ENCODE results near the gene EVI2A.
"Not testable (repeated sequence)": the region's sequence is repeated elsewhere in the genome, so short reads cannot be mapped to it uniquely, and the experiment has no call there.

EVI2A gene

DNA sequence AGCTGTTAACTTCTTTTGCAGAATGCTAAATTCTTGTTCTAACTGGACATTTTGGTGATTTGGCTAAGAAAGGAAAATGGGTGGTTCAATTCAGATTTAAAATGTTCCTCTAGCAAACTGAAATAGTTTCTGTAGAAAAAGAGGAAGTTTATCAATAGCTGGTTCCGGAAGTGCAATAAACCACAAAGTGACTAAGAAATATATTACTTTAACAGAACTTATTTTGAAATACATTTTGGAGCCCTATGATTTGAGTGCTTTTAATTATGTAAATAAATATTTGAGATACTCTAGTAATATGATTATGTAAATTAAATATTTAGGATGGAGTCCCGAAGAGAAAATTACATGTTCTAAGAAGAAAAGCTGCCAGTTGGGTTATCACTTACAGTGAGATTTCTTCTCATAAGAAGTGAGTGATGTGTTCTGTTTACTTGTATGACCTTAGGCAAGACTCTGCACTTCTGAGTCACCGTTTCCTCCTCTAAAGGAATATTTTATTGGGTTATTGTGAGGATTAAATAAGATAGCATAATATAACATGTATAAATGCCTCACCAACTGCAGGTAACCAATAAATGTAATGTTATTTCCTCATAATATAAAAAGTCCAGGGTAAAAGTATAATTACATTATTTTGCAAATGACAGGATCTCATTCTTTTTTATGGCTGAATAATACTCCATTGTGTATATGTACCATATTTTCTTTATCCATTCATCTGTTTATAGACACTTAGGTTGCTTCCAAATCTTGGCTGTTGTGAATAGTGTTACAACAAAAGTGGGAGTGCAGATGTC lies 7.2 kb downstream of the EVI2A start, which contains the start of gene EVI2B:
Gene EVI2B (minus strand): TSS at position 73 of the 800 bp plus-strand sequence. CDS start 8,445 bp downstream, outside the sequence.
- H3K4me3 ChIP-seq (ENCODE audit: low read depth, low read length) = no peak within 1 kb of the TSS

DNA sequence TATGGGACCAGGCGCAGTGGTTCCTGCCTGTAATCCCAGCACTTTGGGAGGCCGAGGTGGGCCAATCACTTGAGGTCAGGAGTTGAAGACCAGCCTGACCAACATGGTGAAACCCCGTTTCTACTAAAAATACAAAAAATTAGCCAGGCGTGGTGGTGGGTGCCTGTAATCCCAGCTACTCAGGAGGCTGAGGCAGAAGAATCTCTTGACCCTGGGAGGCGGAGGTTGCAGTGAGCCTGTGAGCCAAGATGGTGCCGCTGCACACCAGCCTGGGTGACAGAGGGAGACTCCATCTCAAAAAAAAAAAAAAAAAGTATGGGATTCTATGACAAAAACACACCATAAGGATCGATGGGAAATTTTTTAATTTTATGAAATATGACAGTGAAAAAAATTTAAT lies 9.2 kb downstream of the EVI2A start:
- H3K4me3 ChIP-seq (ENCODE audit: low read depth, low read length) = not testable (repeated sequence)

DNA sequence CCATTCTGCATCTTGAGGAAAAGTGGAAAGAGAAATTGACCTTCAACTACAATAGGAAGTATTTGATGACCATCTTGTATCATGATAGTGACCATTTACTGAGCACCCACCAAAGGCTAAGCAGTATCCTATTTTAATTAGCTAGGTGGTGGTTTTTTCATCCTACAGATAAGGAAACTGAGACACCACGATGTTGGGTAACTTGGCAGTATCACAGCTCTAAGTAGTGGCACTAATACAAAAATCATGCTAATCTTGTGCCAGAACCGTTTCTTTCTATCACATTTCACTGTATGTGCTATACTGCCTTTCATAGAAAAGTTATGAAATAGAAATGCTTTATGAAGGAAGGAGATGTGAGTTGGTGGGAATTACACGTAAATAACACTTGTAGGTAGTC lies 9.9 kb downstream of the EVI2A start:
- no peak overlapping the region for H3K4me3 ChIP-seq (ENCODE audit: low read depth, low read length)

DNA sequence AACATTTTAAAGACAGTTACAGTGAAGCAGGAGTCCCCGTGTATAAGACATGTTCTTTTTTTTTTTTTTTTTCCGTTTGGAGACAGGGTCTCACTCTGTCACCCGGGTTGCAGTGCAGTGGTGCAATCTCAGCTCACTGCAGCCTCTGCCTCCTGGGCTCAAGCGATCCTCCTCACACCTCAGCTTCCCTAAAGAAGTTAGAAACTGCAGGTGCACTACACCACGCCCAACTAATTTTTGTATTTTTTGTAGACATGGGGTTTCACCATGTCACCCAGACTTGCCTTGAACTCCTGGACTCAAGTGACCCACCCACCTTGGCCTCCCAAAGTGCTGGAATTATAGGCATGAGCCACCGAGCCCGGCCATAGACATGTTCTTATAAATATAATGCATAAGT lies 10.5 kb downstream of the EVI2A start:
- no peak overlapping the region for H3K4me3 ChIP-seq (ENCODE audit: low read depth, low read length)

DNA sequence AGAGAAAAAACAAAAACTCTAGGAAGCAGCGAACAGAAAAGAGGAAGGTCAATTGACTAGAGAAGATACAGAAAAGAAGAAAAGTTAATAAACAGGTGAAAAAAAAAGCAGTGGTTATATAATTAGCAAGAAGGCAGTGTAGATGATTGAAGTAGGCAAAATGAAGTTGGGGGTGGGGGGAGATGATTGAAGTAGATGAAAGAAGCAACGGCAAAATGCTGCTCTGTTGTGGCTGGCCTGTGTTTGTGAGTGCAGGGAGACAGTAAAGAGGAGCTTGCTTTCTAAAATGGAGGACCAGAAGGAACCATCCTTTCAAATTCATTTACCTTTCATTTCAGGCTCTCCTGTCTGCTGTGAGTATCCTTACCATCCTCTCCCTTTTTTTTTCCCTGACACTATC lies 11.2 kb downstream of the EVI2A start:
- no peak overlapping the region for H3K4me3 ChIP-seq (ENCODE audit: low read depth, low read length)

DNA sequence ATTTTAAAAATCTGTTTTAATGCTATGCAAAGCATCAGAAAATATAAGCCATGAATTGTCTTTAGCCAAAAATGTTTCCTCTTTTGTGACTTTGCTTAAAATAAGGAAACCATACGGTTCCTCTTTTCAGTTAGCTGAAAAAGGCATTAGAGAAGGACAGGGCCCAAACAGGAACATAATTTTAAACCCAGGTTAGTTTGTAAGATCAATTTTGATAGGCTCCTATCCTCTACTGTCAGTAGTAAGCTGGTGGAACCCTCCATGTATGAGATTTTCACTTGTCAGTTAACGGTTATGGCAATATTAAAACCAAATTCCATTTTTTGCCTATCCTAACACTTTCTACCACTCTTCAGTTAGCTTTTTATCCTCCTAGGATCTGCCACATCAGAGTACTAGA lies 11.9 kb downstream of the EVI2A start:
- H3K4me3 ChIP-seq (ENCODE audit: low read depth, low read length) = no peak overlapping the region

DNA sequence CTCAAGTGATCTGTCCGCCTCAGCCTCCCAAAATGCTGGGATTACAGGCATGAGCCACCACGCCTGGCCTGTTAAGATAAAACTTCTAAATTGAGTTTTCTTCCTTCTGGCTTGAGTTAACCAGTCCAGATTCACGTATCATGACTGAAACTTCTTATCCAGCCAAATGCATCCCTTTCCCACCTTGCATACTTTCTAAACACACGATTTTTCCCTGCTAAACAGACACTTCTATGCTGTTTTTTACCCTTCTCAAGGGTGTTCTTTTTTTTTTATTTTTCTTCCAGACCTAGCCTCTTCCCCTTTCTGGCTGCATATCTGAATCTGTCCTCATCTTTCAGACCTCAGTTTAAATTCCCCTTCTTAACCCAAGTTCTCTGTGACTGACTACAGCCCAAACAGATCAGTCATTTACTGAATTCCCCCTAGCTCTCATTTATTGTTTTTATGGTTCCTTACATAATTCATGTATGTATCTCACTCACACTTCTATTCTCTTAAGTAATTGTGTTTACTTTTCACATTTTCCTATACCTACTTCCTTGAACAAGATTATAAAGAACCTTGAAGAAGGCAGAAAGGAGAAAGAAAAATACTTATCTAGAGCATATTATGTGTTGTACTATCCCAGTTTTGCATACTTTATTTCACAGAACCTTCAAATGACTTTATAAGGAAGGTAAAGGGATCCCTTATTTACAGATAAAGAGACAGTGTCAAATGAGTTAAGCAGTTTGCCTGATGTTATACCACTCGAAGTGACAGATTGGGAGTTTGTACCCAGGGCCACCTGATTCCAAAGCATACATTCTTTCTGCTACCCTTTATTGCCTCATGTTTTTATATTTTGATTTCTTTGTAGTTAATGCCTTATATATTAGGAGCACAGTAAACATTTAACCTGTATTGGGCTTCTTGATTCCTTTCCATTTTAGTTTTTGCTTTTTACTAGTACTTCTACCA lies 12.8 kb downstream of the EVI2A start:
- no peak overlapping the region for H3K4me3 ChIP-seq (ENCODE audit: low read depth, low read length)

DNA sequence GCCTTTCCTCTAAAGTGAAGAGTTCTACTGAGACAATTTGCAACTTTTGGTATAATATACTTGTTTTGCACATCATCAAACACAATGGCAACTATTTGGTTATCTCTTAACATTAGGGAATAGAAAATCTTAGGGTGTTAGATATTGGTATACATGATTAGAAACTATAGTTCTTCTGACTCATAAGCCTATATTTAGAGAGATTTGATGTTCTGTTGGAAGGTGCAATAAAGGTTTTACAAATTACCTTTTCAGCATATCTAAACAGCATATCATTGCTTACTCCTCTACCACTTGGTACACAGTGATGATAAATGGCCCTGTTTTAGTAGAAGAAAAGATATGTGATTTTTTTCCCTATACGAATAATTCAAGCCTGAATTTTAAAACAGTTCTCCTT lies 13.8 kb downstream of the EVI2A start:
- no peak overlapping the region for H3K4me3 ChIP-seq (ENCODE audit: low read depth, low read length)

DNA sequence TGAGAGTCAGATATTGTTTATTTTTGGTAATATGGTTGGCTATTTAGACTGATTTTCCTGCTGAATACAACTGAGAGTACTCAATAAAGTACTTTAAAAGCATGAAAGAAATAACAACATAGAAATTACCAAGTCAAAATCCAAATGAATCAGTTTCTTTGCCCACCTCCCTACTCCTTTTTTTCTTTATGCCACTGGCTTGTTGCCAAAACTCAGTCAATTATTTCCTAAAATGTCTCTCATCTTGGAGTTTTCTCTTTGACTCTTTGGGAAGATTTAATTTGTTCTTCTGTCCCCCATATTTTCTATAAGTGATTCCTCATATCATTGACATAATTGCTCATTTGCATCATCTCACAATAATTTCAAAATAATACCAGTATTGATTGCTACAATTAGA lies 21.8 kb downstream of the EVI2A start:
- no peak overlapping the region for H3K4me3 ChIP-seq (ENCODE audit: low read depth, low read length)

DNA sequence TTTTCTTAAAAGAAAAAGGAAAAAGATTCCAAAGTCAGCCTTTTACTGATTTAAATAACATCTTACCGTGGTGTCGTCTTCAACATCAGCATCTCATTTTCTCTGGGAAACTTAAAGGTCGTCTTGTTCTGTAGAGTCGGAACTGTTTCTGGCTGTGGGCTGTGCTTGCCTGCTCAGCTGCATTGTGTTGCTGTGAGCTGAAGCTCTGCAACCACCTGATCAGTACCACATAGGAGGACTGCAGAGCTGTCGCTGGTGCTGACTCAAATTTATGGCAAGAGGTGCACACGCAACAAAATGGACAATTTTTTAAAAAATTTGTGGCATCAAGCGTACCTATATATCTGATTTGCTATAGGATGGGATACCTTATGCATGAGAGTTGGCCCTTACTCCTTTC lies 24.3 kb downstream of the EVI2A start, which contains the start of gene OMG:
Gene OMG (minus strand): TSS at position 150 of the 400 bp plus-strand sequence. CDS start 908 bp downstream, outside the sequence.
- no peak within 1 kb of the TSS for H3K4me3 ChIP-seq (ENCODE audit: low read depth, low read length)

DNA sequence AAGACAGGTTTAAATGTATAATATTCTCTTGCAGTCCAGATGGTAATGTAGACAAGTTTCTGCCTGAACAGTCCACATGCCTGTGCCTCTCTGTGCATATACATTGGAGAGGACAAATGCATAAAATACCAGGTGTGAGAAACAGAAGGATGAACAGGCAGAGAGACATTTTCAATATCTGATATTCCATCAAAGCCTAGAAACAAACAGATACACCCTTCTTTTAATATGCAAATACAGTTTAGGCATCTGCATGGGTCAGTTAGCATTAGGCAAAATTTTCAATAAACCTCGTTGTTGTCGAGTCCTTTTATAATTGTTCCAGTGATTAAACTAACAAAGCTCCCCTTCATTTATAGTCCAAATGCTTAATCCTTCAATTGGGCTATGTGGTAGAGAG lies 25.3 kb downstream of the EVI2A start:
- H3K4me3 ChIP-seq (ENCODE audit: low read depth, low read length) = no peak overlapping the region

DNA sequence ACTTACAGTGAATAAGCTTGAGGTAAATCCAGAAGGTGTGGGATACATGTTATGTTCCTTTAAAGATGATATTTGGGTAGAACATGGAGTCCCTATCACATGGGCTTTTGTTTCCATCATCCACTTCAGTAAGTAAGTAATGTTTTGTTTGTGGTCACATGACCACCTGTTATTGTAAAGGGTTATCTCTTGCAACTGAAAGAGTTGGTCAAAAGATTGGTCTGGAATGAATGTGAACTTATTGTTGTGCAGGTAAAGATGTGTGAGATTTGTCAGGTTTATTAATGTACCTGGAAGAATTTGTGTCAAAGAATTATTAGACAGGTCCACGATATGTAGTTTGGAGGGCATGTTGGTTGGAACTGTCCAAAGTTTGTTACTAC lies 25.9 kb downstream of the EVI2A start:
- H3K4me3 ChIP-seq (ENCODE audit: low read depth, low read length) = no peak overlapping the region

DNA sequence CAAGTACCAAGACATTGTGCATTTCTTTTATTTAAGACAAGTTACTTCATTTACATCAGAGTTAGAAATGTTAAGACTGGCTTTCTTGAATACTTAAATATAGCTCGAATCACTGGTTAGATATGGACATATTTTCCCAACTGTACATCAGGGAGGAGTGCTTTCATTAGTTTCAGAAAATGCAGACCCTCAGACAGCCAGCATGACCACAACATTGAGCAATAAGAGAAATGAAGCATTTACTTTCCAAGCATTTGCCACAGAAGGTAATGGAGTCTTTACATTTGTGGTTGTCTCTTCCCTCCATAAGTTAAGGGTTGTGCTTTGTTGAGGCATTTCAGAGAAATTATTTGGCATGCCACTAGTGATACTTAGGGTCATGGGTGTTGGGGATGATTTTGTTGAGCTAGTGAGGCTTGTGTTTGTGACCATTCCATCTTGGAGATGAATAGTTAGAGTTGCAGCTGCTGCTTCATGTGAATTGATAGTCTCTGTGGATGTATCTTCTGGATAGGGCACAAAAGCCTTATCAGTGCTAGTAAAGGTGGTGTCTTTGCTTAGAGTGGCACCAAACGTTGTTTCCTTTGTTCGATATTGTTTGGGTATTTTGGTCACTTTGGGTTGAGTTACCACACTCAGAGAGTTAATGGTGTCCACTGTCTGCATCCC lies 26.5 kb downstream of the EVI2A start:
- H3K4me3 ChIP-seq (ENCODE audit: low read depth, low read length) = no peak overlapping the region

DNA sequence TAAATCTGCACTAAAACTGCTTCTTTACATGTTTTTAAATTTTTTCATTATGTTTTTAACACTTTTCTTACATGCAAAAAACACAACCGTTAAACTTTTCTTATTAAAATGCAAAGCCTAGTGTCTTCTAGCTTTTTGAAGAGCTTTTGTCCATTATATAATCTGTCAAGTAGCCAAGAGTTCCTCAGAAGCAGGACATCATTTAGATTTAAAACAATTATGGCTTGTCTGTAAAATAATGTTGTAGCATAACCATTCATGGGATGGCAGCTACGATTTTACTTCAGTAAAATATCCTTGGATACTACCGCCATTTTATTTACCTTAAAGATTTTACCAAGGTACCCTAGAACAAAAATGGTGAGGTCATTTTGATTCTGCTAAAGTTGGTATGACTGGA lies 27.2 kb downstream of the EVI2A start:
- no peak overlapping the region for H3K4me3 ChIP-seq (ENCODE audit: low read depth, low read length)

DNA sequence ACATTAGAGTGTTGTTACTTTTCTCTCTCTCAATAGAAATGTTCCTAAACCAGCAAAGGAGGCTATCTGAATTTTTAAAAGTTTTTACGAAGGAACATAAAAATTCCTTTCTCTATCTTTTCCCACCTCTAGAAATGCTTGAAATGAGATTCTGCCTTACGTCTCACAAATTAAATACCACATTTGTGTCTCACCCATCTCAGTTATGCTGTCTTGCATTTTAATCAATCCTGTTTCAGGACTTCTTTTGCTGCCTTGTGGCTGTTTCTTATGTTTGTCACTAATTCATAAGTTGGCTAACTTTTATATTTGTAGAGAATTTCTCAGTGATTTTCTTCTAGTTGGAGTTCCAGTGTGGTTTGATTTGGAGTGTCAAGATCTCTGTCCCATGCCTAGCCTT lies 27.8 kb downstream of the EVI2A start:
- no peak overlapping the region for H3K4me3 ChIP-seq (ENCODE audit: low read depth, low read length)

DNA sequence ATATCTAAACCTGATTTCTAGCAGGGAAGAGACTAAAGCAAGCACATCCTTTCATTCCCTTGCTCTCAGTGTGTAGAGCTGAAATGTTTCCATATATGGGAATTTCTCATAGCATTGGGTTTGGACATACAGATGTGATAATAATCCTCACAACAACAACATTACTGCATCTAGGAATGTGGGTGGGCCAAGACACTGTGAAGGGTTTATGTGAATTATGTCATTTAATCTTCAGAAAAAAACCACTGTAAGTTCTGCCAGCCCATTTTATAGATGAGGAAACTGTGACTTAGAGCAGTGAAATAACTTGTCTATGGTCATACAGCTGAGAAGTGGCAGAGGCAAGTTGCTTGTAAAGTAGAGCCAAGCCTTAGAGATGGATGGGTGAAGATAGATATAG lies 29.6 kb downstream of the EVI2A start:
- H3K4me3 ChIP-seq (ENCODE audit: low read depth, low read length) = no peak overlapping the region

DNA sequence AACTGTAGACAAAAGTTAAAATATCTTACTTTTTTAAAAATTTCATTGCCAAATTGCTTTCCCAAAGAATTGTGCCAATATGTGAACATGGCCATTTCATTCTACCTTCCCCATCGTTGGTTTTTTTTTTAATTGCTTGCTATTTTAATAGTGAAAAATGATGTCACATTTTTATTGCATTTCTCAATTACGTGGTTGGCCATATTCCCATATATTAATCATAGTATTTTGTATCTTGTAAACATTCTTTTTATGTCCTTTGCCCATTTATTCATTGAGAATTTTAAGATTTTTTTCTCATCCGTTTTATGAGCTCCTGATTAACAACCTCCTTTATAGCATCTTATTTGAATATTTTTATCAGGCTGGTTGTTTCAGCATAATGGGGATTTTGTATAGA lies 31.6 kb downstream of the EVI2A start:
- H3K4me3 ChIP-seq (ENCODE audit: low read depth, low read length) = no peak overlapping the region

DNA sequence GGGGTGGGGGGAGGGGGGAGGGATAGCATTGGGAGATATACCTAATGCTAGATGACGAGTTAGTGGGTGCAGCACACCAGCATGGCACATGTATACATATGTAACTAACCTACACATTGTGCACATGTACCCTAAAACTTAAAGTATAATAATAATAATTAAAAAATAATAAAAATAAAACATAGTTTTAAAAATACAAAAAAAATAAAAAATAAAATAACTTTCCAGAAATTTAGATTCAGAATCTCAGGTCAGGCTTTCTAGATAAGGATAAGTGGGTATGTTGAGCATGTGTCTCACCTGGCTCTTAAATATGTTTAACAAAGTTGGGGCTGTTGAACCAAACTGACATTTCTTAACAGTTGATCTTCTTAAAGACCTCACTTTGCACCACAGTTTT lies 33.5 kb downstream of the EVI2A start:
- not testable (repeated sequence) for H3K4me3 ChIP-seq (ENCODE audit: low read depth, low read length)

DNA sequence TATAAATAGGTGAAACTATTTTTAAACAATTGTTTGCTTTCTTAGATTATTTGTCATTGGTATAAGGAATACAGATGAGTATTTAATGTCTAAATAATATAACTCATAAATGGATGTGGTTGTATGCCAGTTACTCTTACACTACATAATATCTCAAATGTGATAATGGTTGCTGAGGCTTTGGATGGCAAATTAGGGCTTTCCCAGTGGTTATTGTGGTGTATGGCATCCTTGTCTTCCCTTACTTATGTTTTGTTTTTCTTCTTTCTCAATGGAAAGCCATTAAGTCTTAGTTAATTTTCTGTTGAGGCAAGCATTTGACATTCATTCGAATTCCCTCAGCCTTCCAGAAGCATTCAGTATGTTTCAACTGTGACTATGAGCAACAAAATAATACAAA lies 34.8 kb downstream of the EVI2A start:
- no peak overlapping the region for H3K4me3 ChIP-seq (ENCODE audit: low read depth, low read length)

DNA sequence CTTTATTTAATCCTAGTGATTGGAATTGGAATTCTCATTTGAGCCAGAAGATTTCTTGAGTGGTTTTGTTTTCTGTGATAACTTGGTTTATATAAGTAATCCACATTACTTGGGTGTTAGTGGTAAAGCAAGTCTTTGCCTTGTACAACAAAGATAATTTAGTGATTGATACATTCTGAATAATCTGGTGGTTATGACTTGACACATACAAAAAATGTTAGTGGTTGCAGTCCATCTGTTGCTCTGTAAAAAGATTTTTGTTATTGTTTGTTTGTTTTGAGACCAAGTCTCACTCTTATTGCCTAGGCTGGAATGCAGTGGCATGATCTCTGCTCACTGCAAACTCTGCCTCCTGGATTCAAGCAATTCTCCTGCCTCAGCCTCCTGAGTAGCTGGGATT lies 37.6 kb downstream of the EVI2A start:
- H3K4me3 ChIP-seq (ENCODE audit: low read depth, low read length) = no peak overlapping the region

DNA sequence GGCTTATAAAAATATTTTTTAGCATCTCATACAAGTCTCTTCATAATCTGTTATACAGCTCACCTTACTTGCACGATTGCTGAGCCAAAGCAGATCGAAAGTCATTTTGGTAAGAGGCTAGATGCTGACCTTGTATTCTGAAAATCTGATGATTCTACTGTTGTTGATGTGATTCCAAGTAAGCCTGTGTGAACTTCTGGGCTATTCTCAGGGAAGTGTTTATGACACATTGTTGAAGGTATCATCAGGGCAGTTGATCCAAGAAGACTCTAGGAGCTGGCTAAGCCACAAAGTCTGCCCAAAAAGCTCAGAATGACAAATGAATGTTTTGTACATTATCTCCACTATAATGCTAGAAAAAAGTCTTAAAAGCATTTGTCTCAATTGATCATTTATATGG lies 40.4 kb downstream of the EVI2A start:
- H3K4me3 ChIP-seq (ENCODE audit: low read depth, low read length) = no peak overlapping the region

Measured in iPS-11a (cell line).